ENCODE results near the gene EIF4G2. TPM values are rescaled to one million over a fixed set of nuclear protein-coding genes. Genes with fewer than 3 reads are reported as not detected.

EIF4G2 gene
- 100 to 1,000 TPM; 496 to 508 TPM for total RNA-seq

DNA sequence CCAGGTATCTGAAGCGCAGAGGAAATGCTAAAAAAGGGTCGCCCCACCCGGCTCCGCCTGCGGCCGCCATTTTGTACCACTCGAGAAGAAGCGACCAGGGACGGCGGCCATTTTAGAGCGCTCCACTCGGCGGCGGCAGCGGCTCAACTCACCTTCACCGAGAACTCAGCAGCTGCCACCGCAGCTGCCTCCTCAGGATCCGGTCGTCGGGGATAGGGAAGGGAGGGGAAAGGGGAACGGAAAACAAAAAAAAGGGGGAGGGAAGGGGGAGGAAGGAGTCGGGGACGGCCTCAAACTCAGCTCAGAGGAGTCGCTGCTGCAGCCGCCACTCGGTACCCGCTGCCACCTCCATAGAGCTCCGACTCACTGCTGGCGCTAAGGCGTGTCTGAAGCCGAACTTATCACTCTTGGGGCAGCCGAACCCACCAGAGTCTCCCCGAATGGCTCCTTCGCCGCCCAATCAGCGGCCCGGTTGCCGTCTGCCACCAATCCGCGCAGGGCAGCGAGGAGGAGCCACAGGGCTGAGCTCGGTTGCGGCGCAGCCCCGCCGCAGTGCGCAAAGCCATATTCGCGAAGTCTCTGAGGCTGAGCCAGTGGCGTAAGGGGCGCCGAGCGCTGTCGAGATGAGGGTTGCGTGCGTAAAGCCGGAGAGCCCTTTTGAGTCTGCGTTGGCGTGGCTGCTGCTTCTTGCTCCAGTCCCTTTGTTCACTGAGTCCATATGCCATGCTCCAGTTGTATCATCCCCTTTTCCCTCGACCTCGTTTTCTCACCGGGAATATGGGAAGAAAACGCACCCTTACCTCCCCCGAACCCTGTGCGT lies at the start of gene EIF4G2:
Gene EIF4G2, minus strand, starts transcription at position 374 of the 820 bp plus-strand sequence.
- H3K36me3 ChIP-seq, result peaks cover 34% of the 10 kb centered on the region
- H3K27ac ChIP-seq, result peak within 1 kb of the TSS; percentile 99
- peak; percentile 99 for DNase-seq (ENCODE audit: low spot score)
- TF ChIP-seq, protein P1, sequence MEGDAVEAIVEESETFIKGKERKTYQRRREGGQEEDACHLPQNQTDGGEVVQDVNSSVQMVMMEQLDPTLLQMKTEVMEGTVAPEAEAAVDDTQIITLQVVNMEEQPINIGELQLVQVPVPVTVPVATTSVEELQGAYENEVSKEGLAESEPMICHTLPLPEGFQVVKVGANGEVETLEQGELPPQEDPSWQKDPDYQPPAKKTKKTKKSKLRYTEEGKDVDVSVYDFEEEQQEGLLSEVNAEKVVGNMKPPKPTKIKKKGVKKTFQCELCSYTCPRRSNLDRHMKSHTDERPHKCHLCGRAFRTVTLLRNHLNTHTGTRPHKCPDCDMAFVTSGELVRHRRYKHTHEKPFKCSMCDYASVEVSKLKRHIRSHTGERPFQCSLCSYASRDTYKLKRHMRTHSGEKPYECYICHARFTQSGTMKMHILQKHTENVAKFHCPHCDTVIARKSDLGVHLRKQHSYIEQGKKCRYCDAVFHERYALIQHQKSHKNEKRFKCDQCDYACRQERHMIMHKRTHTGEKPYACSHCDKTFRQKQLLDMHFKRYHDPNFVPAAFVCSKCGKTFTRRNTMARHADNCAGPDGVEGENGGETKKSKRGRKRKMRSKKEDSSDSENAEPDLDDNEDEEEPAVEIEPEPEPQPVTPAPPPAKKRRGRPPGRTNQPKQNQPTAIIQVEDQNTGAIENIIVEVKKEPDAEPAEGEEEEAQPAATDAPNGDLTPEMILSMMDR (IDR thresholded peaks at IDR 0.05), result peak in 1 of 2 donors; percentile 24
- peak within 1 kb of the TSS; percentile 95 to 96 for H3K4me3 ChIP-seq
- no peaks in the 10 kb centered on the region for H3K27me3 ChIP-seq
- H3K9me3 ChIP-seq, result no peaks in the 10 kb centered on the region
- peaks cover 0 to 38% of the 10 kb centered on the region in 2 donors for H3K4me1 ChIP-seq

DNA sequence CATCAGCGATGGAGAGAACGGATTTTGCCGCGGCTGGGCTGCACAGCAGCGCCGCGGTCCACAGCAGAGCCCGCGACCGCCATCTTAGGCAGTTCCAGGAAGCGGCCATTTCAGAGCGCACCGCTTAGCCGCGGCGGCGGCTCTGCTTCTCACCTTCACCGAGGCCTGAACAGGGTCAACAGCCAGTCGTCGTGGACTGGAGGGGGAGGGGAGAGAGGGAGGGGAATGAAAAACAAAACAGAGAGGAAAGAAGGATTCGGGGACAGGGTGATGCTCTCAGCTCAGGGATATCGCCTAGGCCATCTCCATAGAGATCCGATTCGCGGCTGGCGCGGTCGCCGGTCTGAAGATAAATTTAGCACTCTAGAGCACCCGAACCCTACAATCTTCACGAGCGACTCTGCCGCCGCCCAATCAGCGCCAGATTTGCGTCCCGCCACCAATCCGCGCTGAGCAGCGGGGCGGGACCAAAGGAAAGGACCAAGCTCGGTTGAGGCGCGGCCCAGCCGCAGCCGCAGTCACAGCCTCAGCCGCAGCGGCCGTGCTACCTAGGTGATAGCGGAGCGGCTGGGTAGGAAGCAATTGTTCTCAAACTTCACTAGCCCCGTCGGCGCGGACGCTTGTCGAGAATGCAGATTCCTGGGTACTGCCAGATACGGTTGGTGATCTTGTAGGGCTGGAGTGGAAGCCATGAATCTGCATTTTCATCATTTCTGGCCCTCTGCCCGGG lies 49.1 kb upstream of the EIF4G2 start, which contains the start of gene ZBED5:
Gene ZBED5, minus strand, starts transcription at position 345 of the 730 bp plus-strand sequence. CDS start 3,108 bp downstream, outside the sequence.
- peak within 1 kb of the TSS; percentile 99 for H3K27ac ChIP-seq
- TF ChIP-seq, protein P1 (IDR thresholded peaks at IDR 0.05), result peak in 1 of 2 donors; percentile 18
- peak; percentile 99 for DNase-seq (ENCODE audit: low spot score)
- H3K4me1 ChIP-seq, result peaks cover 0 to 29% of the 10 kb centered on the region in 2 donors
- no peaks in the 10 kb centered on the region for H3K9me3 ChIP-seq
- H3K36me3 ChIP-seq, result peaks cover 31% of the 10 kb centered on the region
- no peaks in the 10 kb centered on the region for H3K27me3 ChIP-seq
- H3K4me3 ChIP-seq, result peak within 1 kb of the TSS; percentile 68 to 89

DNA sequence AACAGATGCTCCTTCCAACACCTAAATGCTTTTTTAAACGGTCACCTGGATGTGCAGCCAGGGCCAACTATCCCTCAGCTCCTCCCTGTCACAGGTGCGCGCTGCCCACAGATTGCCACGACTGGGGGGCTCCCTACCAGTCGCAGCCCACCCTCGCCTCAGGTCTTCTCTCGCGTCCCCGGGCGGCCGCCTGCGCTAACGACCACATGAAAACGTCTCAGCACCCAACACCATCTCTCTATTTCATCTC lies 48.7 kb upstream of the EIF4G2 start:
- DNase-seq (ENCODE audit: low spot score), result no peak
- H3K27ac ChIP-seq, result peak overlapping the region; percentile 99
- H3K27me3 ChIP-seq, result no peaks in the 10 kb centered on the region
- TF ChIP-seq, protein P1 (IDR thresholded peaks at IDR 0.05), result no peak
- peaks cover 36% of the 10 kb centered on the region for H3K36me3 ChIP-seq
- H3K4me3 ChIP-seq, result peak overlapping the region; percentile 68 to 89
- H3K9me3 ChIP-seq, result no peaks in the 10 kb centered on the region
- peaks cover 0 to 24% of the 10 kb centered on the region in 2 donors for H3K4me1 ChIP-seq

DNA sequence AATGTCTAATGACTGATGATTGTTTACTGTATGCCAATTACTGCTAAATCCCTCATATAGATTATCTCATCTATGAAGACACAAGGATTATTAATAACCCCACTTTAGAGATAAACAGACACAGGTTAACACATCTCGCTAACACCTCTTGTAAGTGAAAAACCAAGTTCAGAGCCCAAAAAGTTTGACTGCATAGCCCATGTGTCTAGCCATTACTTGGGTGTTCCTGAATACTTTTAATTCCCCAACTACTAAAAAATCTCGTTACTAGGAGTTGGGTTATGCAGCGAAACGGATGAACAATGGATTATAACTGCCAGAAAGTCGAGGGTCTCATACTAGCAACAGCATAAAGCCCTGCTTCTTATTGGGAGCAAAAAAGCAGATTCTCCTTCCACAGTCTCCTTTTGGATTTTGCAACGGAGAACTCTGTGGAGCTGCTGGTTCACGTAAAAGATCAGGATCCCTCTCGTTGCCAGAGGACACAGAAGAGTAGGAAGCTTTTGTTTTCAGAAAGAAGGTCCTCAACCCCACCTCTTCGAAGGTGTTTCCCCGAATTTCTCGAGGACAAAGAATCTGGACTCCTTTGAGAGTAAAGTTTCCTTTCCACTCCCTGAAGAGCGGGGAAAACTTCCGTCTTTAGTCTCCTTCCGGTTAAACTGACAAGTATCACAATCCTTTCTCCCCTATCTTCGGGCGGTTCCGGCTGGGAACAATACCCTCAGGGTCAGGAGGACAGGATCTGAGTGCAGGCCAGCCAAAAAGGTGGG lies 48.1 kb upstream of the EIF4G2 start:
- Histone ChIP-seq H3K9me3 (no peaks in the 10 kb centered on the region), H3K4me3 (peak overlapping the region; percentile 68 to 89), H3K36me3 (peaks cover 41% of the 10 kb centered on the region), H3K27ac (peak overlapping the region; percentile 99), H3K4me1 (peaks cover 0 to 24% of the 10 kb centered on the region in 2 donors), H3K27me3 (no peaks in the 10 kb centered on the region)
- TF ChIP-seq, protein P1 (IDR thresholded peaks at IDR 0.05), result no peak
- DNase-seq (ENCODE audit: low spot score), result peak; percentile 60

DNA sequence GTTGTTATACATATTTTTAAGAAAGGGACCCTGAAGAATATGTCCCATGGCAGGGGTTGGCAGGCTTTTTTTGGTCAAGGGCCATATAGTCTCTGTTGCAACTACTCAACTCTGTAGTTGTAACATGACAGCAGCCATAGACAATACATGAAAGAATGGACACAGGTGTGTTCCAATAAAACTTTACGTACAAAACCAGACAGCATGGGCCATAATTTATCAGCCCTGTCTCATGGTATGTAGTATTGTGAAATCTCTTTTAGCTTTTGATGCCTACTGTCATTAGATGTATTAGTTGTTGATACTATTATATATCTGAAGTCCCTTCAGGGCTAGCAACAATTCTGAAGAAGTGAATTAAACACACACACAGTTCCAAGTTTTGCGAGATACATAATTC lies 46.6 kb upstream of the EIF4G2 start:
- no peak for DNase-seq (ENCODE audit: low spot score)
- H3K27ac ChIP-seq, result no peak overlapping the region
- H3K4me1 ChIP-seq, result peaks cover 0 to 24% of the 10 kb centered on the region in 2 donors
- H3K4me3 ChIP-seq, result no peak overlapping the region
- TF ChIP-seq, protein P1 (IDR thresholded peaks at IDR 0.05), result no peak
- peaks cover 55% of the 10 kb centered on the region for H3K36me3 ChIP-seq
- no peaks in the 10 kb centered on the region for H3K27me3 ChIP-seq
- H3K9me3 ChIP-seq, result no peaks in the 10 kb centered on the region

All from right atrium auricular region (tissue), 2 donors.